Fibroblast of lung (primary cell): ENCODE results near the gene PARVG.

Experiments
- EZH2 ChIP-seq: IDR thresholded peaks from 2 replicates; pipeline ENCODE4 v1.5.1; 2012; ENCODE audit warnings: low read length, control low read depth, mild to moderate bottlenecking; ENCODE audit errors: missing control alignments
- TF ChIP-seq, protein P1 (sequence below), 2 donors: IDR thresholded peaks in 1 of 2; conservative IDR thresholded peaks in 1 of 2; 1 replicate in 1 of 2; 2 replicates in 1 of 2; pipeline ENCODE4 v1.5.1; 2011 to 2012; ENCODE audit warnings: low read length in 2 of 2, control low read depth in 1 of 2, inconsistent platforms in 1 of 2, low read depth in 1 of 2, mild to moderate bottlenecking in 1 of 2

DNA sequence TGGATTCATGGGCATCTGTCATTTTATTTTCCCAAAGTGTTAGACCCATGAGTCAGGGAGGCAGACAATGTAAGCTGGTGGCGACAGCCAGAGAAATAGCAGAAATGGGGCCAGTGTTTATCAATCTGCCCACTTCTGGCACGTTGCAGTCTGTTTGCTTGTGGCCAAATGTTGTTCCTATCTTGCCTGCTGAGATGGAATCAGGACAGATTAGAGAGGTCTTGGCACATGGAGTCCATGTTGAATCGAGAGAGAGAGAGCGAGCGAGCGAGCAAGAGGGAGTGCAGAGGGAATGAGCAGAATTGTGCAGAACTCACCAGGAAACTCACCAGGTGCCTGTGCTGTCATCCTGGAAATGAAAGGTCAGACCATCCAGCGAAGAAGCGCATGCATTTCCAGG, 21.9 kb upstream of the PARVG start:
- TF ChIP-seq, protein P1, sequence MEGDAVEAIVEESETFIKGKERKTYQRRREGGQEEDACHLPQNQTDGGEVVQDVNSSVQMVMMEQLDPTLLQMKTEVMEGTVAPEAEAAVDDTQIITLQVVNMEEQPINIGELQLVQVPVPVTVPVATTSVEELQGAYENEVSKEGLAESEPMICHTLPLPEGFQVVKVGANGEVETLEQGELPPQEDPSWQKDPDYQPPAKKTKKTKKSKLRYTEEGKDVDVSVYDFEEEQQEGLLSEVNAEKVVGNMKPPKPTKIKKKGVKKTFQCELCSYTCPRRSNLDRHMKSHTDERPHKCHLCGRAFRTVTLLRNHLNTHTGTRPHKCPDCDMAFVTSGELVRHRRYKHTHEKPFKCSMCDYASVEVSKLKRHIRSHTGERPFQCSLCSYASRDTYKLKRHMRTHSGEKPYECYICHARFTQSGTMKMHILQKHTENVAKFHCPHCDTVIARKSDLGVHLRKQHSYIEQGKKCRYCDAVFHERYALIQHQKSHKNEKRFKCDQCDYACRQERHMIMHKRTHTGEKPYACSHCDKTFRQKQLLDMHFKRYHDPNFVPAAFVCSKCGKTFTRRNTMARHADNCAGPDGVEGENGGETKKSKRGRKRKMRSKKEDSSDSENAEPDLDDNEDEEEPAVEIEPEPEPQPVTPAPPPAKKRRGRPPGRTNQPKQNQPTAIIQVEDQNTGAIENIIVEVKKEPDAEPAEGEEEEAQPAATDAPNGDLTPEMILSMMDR (conservative IDR thresholded peaks at IDR 0.05 in 1 of 2, IDR thresholded peaks at IDR 0.05 in 1 of 2; ENCODE audit: low read depth in 1 of 2, low read length in 2 of 2): no peak
- no peak for TF ChIP-seq EZH2
